K562 (cell line): Measurements from ENCODE around the gene AMMECR1L. TPM values are rescaled to one million over a fixed set of nuclear protein-coding genes. Genes with fewer than 3 reads are reported as not detected.

Experiments
- ARHGAP35 ChIP-seq: fragments of 450-650 bp; IDR thresholded peaks from 2 replicates; pipeline ENCODE4 v1.6.1; 2018; ENCODE audit not compliant: partially characterized antibody
- ELF1 ChIP-seq: fragments of 200-800 bp; sonication (Bioruptor generic); IDR thresholded peaks from 2 replicates; pipeline ENCODE4 v1.6.1; 2016; ENCODE audit warnings: missing genetic modification characterization, missing compliant biosample characterization
- ELK1 ChIP-seq: sonication (generic); formaldehyde crosslinking; IDR thresholded peaks from 2 replicates; pipeline ENCODE4 v1.8.1; 2022; ENCODE audit warnings: missing genetic modification reagents
- ETV1 ChIP-seq: fragments of 450-650 bp; conservative IDR thresholded peaks from 2 replicates; pipeline ENCODE4 v1.6.1; 2016; ENCODE audit warnings: missing genetic modification characterization, control low read depth, low read depth, missing compliant biosample characterization
- GTF2E2 ChIP-seq: fragments of 200-800 bp; sonication (Bioruptor generic); IDR thresholded peaks from 2 replicates; pipeline ENCODE4 v1.6.1; 2016; ENCODE audit warnings: missing genetic modification characterization, missing compliant biosample characterization
- MITF ChIP-seq: IDR thresholded peaks from 2 replicates; pipeline ENCODE4 v1.6.1; 2014; ENCODE audit warnings: antibody characterized with exemption
- NFE2L1 ChIP-seq: fragments of 450-650 bp; IDR thresholded peaks from 2 replicates; pipeline ENCODE4 v1.6.1; 2016; ENCODE audit warnings: missing genetic modification characterization, low read depth, mild to moderate bottlenecking, missing compliant biosample characterization, moderate library complexity, borderline replicate concordance
- NFYB ChIP-seq: IDR thresholded peaks from 2 replicates; pipeline ENCODE4 v1.6.1; 2011; ENCODE audit warnings: mild to moderate bottlenecking, moderate library complexity; ENCODE audit not compliant: insufficient read length; ENCODE audit errors: extremely low read depth
- RFX7 ChIP-seq: fragments of 250-450 bp; sonication (Bioruptor Pico); IDR thresholded peaks from 2 replicates; pipeline ENCODE4 v1.5.1; 2021; ENCODE audit warnings: mild to moderate bottlenecking
- SPI1 ChIP-seq: IDR thresholded peaks from 2 replicates; pipeline ENCODE4 v1.6.1; 2011; ENCODE audit warnings: low read depth, low read length, control low read depth, borderline replicate concordance
- TSHZ1 ChIP-seq: fragments of 250-450 bp; sonication (Bioruptor Pico); IDR thresholded peaks from 2 replicates; pipeline ENCODE4 v1.4.0; 2020; ENCODE audit warnings: mild to moderate bottlenecking, moderate library complexity
- XRCC4 ChIP-seq: IDR thresholded peaks from one replicate; pipeline ENCODE4 v1.6.1; 2011; ENCODE audit not compliant: insufficient read depth, insufficient read length; ENCODE audit errors: extremely low read depth
- ZBED1 ChIP-seq: IDR thresholded peaks from 2 replicates; pipeline ENCODE4 v1.6.1; 2014
- ZBTB12 ChIP-seq: fragments of 250-450 bp; sonication (Bioruptor Pico); IDR thresholded peaks from 2 replicates; pipeline ENCODE4 v1.4.0; 2020
- ZKSCAN8 ChIP-seq: fragments of 200-800 bp; sonication (Bioruptor generic); IDR thresholded peaks from 2 replicates; pipeline ENCODE4 v1.6.1; 2016; ENCODE audit warnings: missing genetic modification characterization, missing compliant biosample characterization
- ZNF324 ChIP-seq: fragments of 250-450 bp; sonication (Bioruptor Pico); IDR thresholded peaks from 2 replicates; pipeline ENCODE4 v1.4.0; 2020; ENCODE audit warnings: mild to moderate bottlenecking
- ZNF57 ChIP-seq: fragments of 450-650 bp; formaldehyde crosslinking; IDR thresholded peaks from 2 replicates; pipeline ENCODE4 v1.4.0; 2020; ENCODE audit warnings: mild to moderate bottlenecking, moderate library complexity
- ZNF583 ChIP-seq: fragments of 250-450 bp; sonication (Bioruptor Pico); IDR thresholded peaks from 2 replicates; pipeline ENCODE4 v1.4.0; 2020
- ZNF639 ChIP-seq, 2 experiments: fragments of 200-800 bp in 1 of 2; sonication (Bioruptor generic) in 1 of 2; sonication (generic) in 1 of 2; formaldehyde crosslinking in 1 of 2; IDR thresholded peaks in 1 of 2; conservative IDR thresholded peaks in 1 of 2; 2 replicates each; pipeline versions ENCODE4 v1.5.0 to v1.6.1; 2016 to 2020; ENCODE audit warnings: missing compliant biosample characterization in 1 of 2, missing genetic modification characterization in 1 of 2, missing genetic modification reagents in 1 of 2
- ZNF644 ChIP-seq: fragments of 200-800 bp; sonication (Bioruptor generic); IDR thresholded peaks from 2 replicates; pipeline ENCODE4 v1.6.1; 2016; ENCODE audit warnings: low read depth, missing genetic modification characterization, missing compliant biosample characterization
- ZNF717 ChIP-seq: fragments of 250-450 bp; sonication (Bioruptor Pico); IDR thresholded peaks from 2 replicates; pipeline ENCODE4 v1.5.0; 2021
- polyA plus RNA-seq, 8 experiments: library from polyadenylated mRNA; depleted of rRNA in 4 of 8; stranded (reverse) in 5 of 8; unstranded in 3 of 8; fragments of >200 nt; fragmentation: Nextera tagmentation in 2 of 8; fragmentation: Illumina TruSeq in 1 of 8; extraction: Ambion mirVana in 2 of 8; extraction: Trizol in 1 of 8; gene quantifications; 2 replicates each; pipeline versions ENCODE4 v1.2.1 to v1.2.3, GENCODE V29; 2011 to 2014; ENCODE audit warnings: inconsistent platforms in 1 of 8, missing spikeins in 1 of 8
- total RNA-seq, 7 experiments: library from RNA; depleted of rRNA in 6 of 7; stranded (reverse); fragments of >200 nt in 6 of 7; fragmentation: Illumina TruSeq in 2 of 7; extraction: Trizol in 2 of 7; gene quantifications; 2 replicates each; pipeline versions ENCODE4 v1.2.1 to v1.2.3, GENCODE V29; 2011 to 2021; ENCODE audit warnings: low replicate concordance in 1 of 7

The AMMECR1L gene
- total and polyA plus RNA-seq, 9 of the 15 experiments (the other 6 are each of a cell fraction or from before 2014, with no cell fraction given) = 3.7 to 15.3 (median 9.1) TPM

DNA sequence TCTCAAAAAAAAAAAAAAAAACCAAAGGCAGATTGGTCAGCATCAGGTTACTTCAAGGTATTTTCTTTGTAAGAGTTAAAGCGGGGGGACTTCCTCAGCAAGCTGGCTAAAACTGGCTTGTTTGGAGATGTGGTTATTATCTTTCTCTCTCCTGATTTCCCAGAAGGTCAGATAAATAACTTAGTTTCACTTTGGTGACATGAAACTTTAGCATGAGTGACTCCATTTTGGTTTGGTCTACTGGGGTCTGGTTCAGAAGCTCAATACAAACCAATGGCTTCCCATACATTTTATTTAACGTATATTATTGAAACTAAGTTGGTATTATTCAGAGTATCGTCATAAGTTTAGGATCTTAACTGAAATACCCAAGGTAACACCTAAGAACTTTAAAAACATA, 41.6 kb upstream of the AMMECR1L start (continued):
- TF ChIP-seq ELK1 (CRISPR knock-in tag) = no peak
- TF ChIP-seq NFYB = no peak
- TF ChIP-seq ZNF57 (CRISPR knock-in tag) = peak; percentile 66; the same call in 1 of the 2 replicates
- TF ChIP-seq ZBED1 = no peak
- TF ChIP-seq ARHGAP35 = no peak
- no peak for TF ChIP-seq ZNF717 (CRISPR knock-in tag)
- peak; percentile 81 for TF ChIP-seq ETV1 (tag)
- TF ChIP-seq ZBTB12 (CRISPR knock-in tag) = peak; percentile 77
- TF ChIP-seq GTF2E2 (tag) = 0 out of 2 replicates have a peak, but pooled peaks have one; percentile 48
- TF ChIP-seq TSHZ1 (CRISPR knock-in tag) = peak; percentile 93
- TF ChIP-seq ZNF639 (CRISPR knock-in tag; conservative IDR thresholded peaks at IDR 0.05 in 1 of 2, IDR thresholded peaks at IDR 0.05 in 1 of 2) = peak in 1 of 2 experiments; percentile 95; a peak in 2 of 4 replicates
- no peak for TF ChIP-seq MITF
- peak; percentile 85 for TF ChIP-seq ZKSCAN8
- TF ChIP-seq XRCC4 = no peak
- 0 out of 2 replicates have a peak, but pooled peaks have one; percentile 75 for TF ChIP-seq RFX7 (CRISPR knock-in tag)
- peak; percentile 19; the same call in 1 of the 2 replicates for TF ChIP-seq SPI1
- TF ChIP-seq NFE2L1 (tag) = peak; percentile 60
- TF ChIP-seq ZNF644 (tag) = peak; percentile 94
- peak; percentile 77 for TF ChIP-seq ZNF324 (CRISPR knock-in tag)
- no peak for TF ChIP-seq ELF1
- TF ChIP-seq ZNF583 (CRISPR knock-in tag) = peak; percentile 98
